ENCODE data around the gene IDH3G.
"Not testable (repeated sequence)": the region's sequence is repeated elsewhere in the genome, so short reads cannot be mapped to it uniquely, and the experiment has no call there.

IDH3G gene

DNA sequence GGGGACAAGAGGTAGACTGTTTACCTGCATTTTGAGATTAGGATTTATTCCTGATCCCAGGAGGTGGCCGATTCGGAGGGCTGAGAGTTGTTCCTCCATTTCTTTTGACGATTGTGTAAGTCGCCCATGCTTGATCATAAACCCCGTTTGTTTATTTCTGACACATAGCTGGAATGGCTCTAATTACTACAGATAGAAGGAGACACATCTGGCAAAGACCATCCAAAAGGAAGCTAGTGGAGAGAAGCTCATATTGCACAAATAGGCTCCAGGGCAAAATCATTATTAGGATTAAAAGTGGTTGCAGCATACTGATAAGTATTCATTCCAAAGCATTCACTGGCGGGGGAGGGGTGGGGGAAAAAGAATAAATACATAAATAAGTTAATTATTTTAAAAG lies 47.2 kb downstream of the IDH3G start:
- not testable (repeated sequence) for DNase-seq

DNA sequence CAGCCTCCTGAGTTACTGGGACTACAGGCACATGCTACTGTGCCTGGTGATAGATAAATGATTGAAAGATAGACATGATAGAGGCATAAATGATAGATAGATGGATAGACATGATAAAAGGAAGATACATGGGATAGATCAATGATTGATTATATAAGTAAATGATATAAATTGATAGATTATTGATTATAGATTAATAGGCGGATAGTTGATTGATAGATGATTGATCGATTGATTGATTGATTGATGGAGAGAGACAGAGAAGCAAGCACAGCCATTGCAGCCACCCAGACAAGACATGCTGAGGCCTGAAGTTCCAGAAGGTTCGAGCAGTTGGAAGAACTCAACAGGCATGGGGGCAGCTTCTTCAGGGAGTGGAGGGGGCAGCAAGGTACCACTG lies 47.8 kb downstream of the IDH3G start:
- DNase-seq, result no peak

DNA sequence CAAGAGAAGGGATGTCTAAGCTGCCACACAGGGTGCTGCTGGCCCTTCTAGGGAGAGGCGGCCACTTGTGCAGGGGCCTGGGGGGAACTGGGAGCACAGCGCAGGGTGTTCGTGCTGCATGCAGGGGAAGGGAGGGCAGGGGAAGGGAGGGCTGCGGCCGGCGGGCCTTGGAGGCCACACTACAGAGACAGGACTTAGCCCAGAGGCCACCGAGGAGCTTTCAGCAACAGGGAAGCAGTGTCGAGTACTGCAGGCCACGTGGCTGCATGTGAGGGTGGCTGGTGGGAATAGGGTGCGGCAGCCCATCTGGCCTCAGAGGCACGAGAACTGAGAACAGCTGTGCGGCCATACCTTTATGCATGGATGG lies 49.1 kb downstream of the IDH3G start:
- not testable (repeated sequence) for DNase-seq

DNA sequence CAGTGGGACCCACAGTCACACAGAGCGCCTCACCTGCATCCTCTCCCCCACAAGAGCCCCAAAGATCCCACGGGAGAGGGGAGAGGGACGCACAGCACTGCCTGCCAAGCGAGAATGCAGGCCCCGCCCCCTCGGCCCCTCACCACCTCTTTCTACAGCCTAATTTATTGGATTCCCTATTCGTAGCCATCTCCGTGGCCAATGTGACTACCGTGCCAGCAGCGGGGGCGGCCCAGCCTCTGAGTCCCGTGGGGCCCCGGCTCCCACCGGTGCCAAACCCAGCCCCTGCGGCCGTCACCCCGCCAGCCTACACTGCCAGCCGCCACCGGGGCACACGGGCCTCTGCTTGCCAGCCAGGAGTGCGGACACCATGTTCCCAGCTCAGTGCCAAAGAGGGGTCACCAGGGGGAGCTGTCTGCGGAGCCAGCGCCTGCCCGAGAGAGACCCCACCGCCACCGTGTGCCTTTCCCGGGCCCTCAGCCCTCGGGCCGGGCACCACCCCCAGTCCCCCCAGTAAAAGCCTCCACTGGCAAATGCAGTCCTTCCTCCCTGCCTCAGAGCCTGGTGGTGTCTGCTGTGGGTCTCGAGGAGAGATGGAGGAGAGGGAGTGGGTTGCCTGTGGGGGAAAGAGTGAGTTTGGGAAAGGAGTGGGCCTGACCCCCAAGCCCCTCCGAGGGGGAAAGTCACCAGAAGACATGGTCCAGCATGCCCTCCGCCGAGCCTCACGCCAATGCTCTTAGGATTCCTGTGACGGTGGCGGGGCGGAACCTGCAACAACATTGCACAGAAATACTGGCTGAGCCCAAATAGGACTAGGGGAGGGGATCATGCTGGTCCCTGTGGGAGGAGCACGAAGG lies 49.7 kb downstream of the IDH3G start:
- DNase-seq, result no peak

DNA sequence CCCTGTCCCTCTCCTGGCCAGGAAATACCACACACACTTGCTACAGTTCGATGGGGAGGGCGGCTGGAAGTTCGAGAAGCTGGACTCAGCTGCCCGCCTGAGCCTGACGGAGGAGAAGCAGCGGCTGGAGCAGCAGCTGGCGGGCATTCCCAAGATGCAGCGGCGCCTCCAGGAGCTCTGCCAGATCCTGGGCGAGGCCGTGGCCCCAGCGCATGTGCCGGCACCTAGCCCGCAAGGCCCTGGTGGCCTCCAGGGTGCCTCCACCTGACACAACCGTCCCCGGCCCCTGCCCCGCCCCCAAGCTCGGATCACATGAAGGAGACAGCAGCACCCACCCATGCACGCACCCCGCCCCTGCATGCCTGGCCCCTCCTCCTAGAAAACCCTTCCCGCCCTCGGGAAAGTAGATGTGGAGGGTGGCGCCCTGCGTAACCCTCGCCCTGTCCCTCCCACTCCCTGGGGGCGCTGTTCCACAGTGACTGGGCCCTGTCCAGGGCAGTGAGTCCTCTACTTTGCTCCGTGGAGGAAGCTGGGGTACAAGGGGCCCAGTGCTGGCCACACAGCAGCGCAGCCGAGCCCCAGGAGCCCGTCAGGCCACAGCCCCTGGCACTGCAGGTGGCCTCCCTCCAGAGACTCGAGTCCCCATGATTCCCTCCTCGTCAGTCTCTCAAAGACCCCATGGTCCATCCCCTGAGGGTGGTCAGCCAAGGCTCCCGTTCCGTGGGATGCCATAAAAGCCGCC lies 50.5 kb downstream of the IDH3G start:
- not testable (repeated sequence) for DNase-seq

DNA sequence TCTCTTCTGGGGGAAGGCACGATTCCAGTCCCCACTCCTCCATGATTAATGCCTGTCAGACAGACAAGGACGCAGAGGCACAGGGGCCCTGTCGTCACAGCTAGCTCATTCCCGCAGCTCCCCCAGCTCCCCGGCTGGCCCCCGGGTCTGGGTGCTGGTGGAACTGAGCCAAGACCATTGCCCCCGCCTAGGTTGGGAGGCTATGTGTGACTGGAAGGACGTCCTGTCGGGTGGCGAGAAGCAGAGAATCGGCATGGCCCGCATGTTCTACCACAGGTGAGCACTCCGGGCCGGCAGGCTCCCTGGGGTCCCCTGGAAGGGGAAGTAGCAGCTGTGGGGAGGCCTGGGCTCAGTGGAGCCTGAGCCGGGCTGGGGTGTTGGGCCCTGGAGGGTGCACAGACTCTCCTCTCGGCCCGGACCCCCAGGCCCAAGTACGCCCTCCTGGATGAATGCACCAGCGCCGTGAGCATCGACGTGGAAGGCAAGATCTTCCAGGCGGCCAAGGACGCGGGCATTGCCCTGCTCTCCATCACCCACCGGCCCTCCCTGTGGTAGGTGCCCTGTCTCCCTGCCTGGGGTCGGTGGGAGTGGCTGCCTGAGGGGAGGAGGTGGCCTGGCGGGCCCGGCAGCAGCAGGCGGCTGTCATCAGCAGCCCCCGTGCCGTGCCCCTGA lies 51.2 kb downstream of the IDH3G start:
- DNase-seq, result not testable (repeated sequence)

DNA sequence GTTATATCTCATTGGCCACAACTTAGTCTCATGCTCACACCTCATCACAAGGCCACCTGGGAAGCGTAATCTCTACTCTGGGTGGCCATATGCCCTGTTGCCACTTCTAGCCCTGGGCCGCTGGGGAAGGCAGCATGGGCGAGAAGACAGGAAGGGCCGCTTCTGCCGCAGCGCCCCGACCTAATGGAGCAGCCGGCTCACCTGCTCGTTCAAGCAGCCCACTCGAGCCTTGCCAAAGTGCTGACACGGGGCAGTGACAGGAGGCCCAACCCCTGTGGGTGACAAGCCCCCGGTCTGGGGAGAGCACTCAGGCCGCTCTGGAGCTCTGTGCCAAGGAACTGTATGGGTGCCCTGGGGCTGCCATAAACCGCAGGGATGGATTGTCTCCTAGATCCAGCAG lies 52.1 kb downstream of the IDH3G start:
- not testable (repeated sequence) for DNase-seq

DNA sequence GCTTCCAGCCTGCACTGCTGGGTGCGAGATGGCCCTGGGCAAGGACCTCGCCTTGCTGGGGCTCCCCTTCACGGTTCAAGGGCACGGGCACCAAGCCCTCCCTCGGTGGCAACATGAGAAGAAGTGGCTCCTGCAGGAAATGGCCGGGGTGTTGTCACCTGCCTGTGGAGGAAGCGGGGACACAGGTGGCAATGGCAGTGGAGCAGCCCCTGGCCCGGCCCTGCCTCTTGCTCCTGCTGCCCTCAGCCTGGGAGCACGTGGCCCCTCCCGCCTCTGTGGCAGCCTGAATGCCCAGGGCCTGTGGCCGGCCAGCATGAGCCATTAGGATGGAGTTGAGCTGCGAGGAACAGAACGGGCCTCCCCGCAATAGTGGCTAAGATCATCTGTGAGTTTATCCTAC lies 52.7 kb downstream of the IDH3G start:
- DNase-seq, result no peak

DNA sequence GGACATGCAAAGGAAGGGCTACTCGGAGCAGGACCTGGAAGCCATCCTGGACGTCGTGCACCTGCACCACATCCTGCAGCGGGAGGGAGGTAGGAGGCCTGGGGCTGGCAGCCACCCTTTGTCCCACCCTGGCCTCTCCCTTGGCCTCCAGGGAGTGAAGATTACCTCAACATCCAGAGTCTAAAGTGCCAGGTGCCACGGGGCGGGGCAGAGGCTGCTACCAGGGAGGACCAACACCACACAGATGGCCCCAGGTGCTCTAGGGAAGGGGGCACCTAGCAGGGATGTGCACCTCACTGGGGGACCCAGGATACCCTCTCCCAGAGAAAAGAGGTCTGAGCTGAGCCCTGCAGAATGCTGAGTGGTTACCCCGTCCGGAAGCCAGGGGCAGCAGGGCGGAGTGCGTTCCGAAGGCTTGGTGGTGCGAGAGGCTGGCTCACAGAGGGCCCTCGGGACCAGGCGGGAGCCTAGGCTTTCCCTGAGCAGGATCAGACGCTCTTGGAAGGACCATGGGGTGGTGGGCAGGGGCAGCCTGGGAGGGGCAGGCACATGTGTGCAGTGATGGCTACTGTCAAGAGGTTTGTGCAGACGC lies 53.4 kb downstream of the IDH3G start:
- DNase-seq, result no peak

DNA sequence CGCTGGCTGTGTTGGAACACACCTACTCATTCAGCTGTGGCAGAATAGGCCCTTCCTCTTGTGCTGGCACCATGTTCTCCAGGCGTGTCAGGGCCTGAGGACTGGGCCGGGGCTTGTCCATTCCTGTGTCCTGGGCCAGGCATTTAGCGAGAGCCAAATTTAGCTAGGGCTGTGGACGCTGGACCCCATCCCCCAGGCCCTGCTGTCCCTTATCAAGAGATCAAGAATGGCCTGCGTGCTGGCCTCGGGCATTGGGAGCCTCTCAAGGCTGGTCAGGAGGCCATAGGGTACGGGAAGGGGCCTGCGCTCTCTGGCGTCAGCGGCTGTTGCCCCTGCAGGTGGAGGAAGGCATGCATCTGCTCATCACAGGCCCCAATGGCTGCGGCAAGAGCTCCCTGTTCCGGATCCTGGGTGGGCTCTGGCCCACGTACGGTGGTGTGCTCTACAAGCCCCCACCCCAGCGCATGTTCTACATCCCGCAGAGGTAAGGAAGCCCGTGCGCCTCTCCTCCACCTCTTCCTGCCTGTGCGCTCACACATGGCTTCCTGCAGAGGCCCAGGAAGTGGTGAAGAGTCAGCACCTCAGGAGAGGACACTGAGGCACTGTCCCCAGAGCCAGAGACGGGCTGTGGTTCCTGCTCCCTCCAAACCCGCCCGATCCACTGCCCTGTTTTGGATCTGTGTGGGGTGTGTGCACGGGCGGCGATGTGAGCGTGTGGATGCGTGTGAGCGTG lies 54.3 kb downstream of the IDH3G start:
- DNase-seq, result no peak

DNA sequence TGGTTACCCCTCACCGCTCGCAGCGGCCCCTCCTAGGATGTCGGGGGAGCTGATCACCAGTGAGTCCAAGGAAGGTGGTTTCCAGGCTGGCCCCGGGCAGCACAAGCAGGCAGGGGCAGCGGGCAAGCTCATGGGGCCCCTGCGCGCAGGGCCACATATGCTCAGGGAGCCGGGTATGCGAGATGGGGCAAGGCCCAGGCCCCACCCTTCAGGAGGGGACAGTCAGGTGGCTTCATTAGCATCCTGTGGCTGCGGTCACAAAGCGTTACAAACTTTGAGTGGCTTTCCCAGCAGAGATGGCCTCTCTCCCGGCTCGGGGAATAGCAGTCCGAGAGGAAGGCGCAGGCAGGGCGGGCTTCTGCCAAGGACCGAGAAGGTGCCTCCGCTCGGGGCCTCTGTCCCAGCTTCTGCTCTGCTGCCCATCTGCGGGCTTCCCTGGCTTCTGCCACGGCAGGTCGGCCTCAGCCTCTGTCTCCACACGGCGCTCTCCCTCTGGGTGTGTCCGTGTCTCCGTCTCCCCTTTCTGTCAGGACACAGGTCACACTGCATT lies 56.0 kb downstream of the IDH3G start:
- DNase-seq, result no peak

DNA sequence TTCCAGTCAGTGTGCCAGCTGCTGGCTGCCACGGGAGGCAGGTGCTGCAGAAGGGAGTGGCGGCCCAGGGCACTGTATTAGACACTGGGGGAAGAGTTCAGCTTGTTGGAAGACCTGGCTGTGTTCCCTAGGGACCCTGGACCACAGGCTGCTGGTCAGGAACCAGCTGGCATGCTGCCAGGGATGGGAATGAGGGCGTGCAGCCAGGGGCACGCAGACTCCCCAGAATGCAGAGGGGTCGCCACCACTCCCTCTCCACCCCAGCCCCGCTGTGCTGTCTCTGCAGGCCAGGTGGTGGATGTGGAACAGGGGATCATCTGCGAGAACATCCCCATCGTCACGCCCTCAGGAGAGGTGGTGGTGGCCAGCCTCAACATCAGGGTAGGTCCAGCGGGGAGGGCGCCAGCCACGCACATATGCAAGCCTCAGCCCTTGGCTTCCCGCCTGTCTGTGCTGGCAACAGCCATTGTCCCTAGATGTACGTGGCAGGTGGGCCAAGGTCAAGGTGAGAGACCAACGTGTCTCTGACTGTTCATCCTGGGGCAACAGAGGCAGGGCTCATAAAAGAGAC lies 57.2 kb downstream of the IDH3G start:
- DNase-seq, result no peak

DNA sequence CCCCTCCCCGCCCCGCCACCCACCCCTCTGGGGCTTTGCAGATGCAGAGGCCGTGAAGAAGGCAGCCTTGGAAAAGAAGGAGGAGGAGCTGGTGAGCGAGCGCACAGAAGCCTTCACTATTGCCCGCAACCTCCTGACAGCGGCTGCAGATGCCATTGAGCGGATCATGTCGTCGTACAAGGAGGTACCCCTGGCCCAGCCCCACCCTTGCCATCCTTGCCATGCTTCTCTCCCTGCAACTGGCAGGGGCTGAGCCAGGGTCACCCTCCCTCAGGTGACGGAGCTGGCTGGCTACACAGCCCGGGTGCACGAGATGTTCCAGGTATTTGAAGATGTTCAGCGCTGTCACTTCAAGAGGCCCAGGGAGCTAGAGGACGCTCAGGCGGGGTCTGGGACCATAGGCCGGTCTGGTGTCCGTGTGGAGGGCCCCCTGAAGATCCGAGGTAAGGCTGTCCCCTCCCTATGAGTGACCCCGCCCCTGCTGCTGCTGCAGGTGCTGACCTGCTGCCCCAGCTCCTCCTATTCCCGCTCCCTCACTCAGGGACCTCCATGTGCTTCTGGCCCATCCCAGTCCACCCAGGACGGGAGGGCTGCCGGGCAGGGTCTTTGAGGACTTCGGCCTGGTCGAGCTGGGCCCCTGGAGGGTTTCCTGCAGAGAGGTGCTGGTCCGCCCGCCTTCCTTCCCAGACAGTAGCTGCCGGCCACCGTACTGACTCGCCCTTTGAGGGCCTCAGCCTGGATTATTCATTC lies 57.9 kb downstream of the IDH3G start:
- no peak for DNase-seq
